K562 (cell line): ENCODE results near the gene ZNF219. TPM values are rescaled to one million over a fixed set of nuclear protein-coding genes. Genes with fewer than 3 reads are reported as not detected.

Experiments
- CGGBP1 ChIP-seq: fragments of 250-450 bp; sonication (Bioruptor Pico); IDR thresholded peaks from 2 replicates; pipeline ENCODE4 v1.9.0; 2021; ENCODE audit warnings: mild to moderate bottlenecking
- CTCF ChIP-seq, 3 experiments: IDR thresholded peaks in 2 of 3; conservative IDR thresholded peaks in 1 of 3; 2 replicates each; pipeline ENCODE4 v1.5.1; 2011 to 2012; ENCODE audit warnings: low read length in 3 of 3, mild to moderate bottlenecking in 3 of 3, control low read depth in 2 of 3, improper control_type of control experiment in 1 of 3, inconsistent platforms in 1 of 3, low read depth in 1 of 3, mixed read lengths in 1 of 3, moderate library complexity in 1 of 3; ENCODE audit not compliant: insufficient read depth in 2 of 3
- GTF3C2 ChIP-seq: IDR thresholded peaks from 3 replicates; pipeline ENCODE4 v1.6.1; 2011; ENCODE audit warnings: borderline replicate concordance, mild to moderate bottlenecking, moderate library complexity; ENCODE audit not compliant: insufficient read length; ENCODE audit errors: extremely low read depth
- HEY1 ChIP-seq: fragments of 250-450 bp; sonication (Bioruptor Pico); IDR thresholded peaks from 2 replicates; pipeline ENCODE4 v1.5.0; 2020; ENCODE audit warnings: mild to moderate bottlenecking, moderate library complexity, borderline replicate concordance
- HOXB6 ChIP-seq: fragments of 250-450 bp; sonication (Bioruptor Pico); IDR thresholded peaks from 2 replicates; pipeline ENCODE4 v1.5.1; 2022; ENCODE audit warnings: mild to moderate bottlenecking, borderline replicate concordance
- MCM5 ChIP-seq: fragments of 450-650 bp; IDR thresholded peaks from 2 replicates; pipeline ENCODE4 v1.6.1; 2016; ENCODE audit warnings: low read depth
- MED1 ChIP-seq: sonication (generic); formaldehyde crosslinking; IDR thresholded peaks from 2 replicates; pipeline ENCODE4 v1.8.1; 2023; ENCODE audit warnings: missing genetic modification reagents, borderline replicate concordance
- NCOR1 ChIP-seq: fragments of 450-650 bp; IDR thresholded peaks from 2 replicates; pipeline ENCODE4 v1.6.1; 2016; ENCODE audit warnings: mild to moderate bottlenecking, moderate library complexity
- NFIX ChIP-seq: fragments of 250-450 bp; sonication (Bioruptor Pico); IDR thresholded peaks from 2 replicates; pipeline ENCODE4 v1.4.0; 2020; ENCODE audit warnings: low read depth, mild to moderate bottlenecking, moderate library complexity
- PHB2 ChIP-seq: fragments of 450-650 bp; IDR thresholded peaks from 2 replicates; pipeline ENCODE4 v1.6.1; 2017; ENCODE audit warnings: low read depth
- PRPF4 ChIP-seq: fragments of 200-400 bp; formaldehyde crosslinking; IDR thresholded peaks from one replicate; pipeline ENCODE4 v1.6.1; 2017; ENCODE audit warnings: low read length, low read depth, mild to moderate bottlenecking; ENCODE audit not compliant: insufficient read depth, poor library complexity, severe bottlenecking
- RAD21 ChIP-seq, 2 experiments: fragments of 250-450 bp in 1 of 2; fragments of 450-650 bp in 1 of 2; sonication (Bioruptor Pico) in 1 of 2; formaldehyde crosslinking in 1 of 2; IDR thresholded peaks in 1 of 2; conservative IDR thresholded peaks in 1 of 2; 2 replicates each; pipeline versions ENCODE4 v1.4.0 to v1.8.0; 2020 to 2022; ENCODE audit warnings: mild to moderate bottlenecking in 2 of 2, moderate library complexity in 1 of 2
- SMC3 ChIP-seq: conservative IDR thresholded peaks from 2 replicates; pipeline ENCODE4 v1.6.1; 2011; ENCODE audit warnings: low read depth, low read length, improper control_type of control experiment; ENCODE audit not compliant: insufficient read depth
- polyA plus RNA-seq, 8 experiments: library from polyadenylated mRNA; depleted of rRNA in 4 of 8; stranded (reverse) in 5 of 8; unstranded in 3 of 8; fragments of >200 nt; fragmentation: Nextera tagmentation in 2 of 8; fragmentation: Illumina TruSeq in 1 of 8; extraction: Ambion mirVana in 2 of 8; extraction: Trizol in 1 of 8; gene quantifications; 2 replicates each; pipeline versions ENCODE4 v1.2.1 to v1.2.3, GENCODE V29; 2011 to 2014; ENCODE audit warnings: inconsistent platforms in 1 of 8, missing spikeins in 1 of 8
- total RNA-seq, 7 experiments: library from RNA; depleted of rRNA in 6 of 7; stranded (reverse); fragments of >200 nt in 6 of 7; fragmentation: Illumina TruSeq in 2 of 7; extraction: Trizol in 2 of 7; gene quantifications; 2 replicates each; pipeline versions ENCODE4 v1.2.1 to v1.2.3, GENCODE V29; 2011 to 2021; ENCODE audit warnings: low replicate concordance in 1 of 7

The ZNF219 gene
- total and polyA plus RNA-seq, 9 of the 15 experiments (the other 6 are each of a cell fraction or from before 2014, with no cell fraction given) = 0.29 to 10.6 (median 2.8) TPM

- TF ChIP-seq RAD21 (CRISPR knock-in tag; conservative IDR thresholded peaks at IDR 0.05 in 1 of 2, IDR thresholded peaks at IDR 0.05 in 1 of 2) (peak in 1 of 2 experiments; percentile 61; a peak in 3 of 4 replicates), HOXB6 (CRISPR knock-in tag) (no peak), PRPF4 (no peak), NFIX (CRISPR knock-in tag) (no peak), HEY1 (CRISPR knock-in tag) (no peak), MED1 (CRISPR knock-in tag) (no peak), CTCF (IDR thresholded peaks at IDR 0.05 in 2 of 3, conservative IDR thresholded peaks at IDR 0.05 in 1 of 3; ENCODE audit: insufficient read depth in 2 of 3, low read depth in 1 of 3, low read length in 3 of 3) (peak; percentile 33 to 56 (median 49); a peak in 4 of 6 replicates), CGGBP1 (no peak), GTF3C2 (no peak), PHB2 (no peak), NCOR1 (no peak), SMC3 (peak; percentile 27; the same call in 1 of the 2 replicates), MCM5 (no peak)
- TF ChIP-seq, all 486 proteins: peak for 5
Observed at GRCh38 chr14:21136024-21136423, 37.6 kb upstream of the ZNF219 start (continued).
